CD14-positive monocyte (primary cell): ENCODE data around the gene TMCC1. TPM values are rescaled to one million over a fixed set of nuclear protein-coding genes. Genes with fewer than 3 reads are reported as not detected.
A peak's percentile ranks its signal among the peaks of the same experiment; 100 is the strongest.
"Not testable (repeated sequence)": the region's sequence is repeated elsewhere in the genome, so short reads cannot be mapped to it uniquely, and the experiment has no call there.

Experiments used
- DNase-seq, 3 donors: peaks; one replicate each; pipeline ENCODE4 v3.0.0-alpha.2; 2011 to 2022
- H2AFZ ChIP-seq: 2 replicates; pipeline ENCODE4 v1.6.0; 2012; ENCODE audit warnings: mild to moderate bottlenecking, low read depth, low read length, inconsistent platforms; ENCODE audit not compliant: insufficient read depth, poor library complexity, severe bottlenecking
- H3K27ac ChIP-seq, 2 donors: 1 replicate in 1 of 2; 2 replicates in 1 of 2; pipeline ENCODE4 v1.5.1; 2012 to 2013; ENCODE audit warnings: low read length in 2 of 2, control low read depth in 1 of 2, inconsistent platforms in 1 of 2, low read depth in 1 of 2, mild to moderate bottlenecking in 1 of 2
- H3K27me3 ChIP-seq, 2 donors: one replicate each; pipeline versions ENCODE4 v1.6.0 to v1.6.1; 2011 to 2013; ENCODE audit warnings: low read length in 2 of 2; ENCODE audit not compliant: control insufficient read depth in 2 of 2, insufficient read depth in 2 of 2
- H3K36me3 ChIP-seq, 2 donors: replicated peaks in 1 of 2; 1 replicate in 1 of 2; 2 replicates in 1 of 2; pipeline versions ENCODE4 v1.5.1 to v1.6.1; 2012 to 2013; ENCODE audit warnings: low read length in 2 of 2, control low read depth in 1 of 2, inconsistent platforms in 1 of 2, mild to moderate bottlenecking in 1 of 2; ENCODE audit not compliant: insufficient read depth in 2 of 2, control insufficient read depth in 1 of 2
- H3K4me1 ChIP-seq, 2 donors: 1 replicate in 1 of 2; 2 replicates in 1 of 2; pipeline versions ENCODE4 v1.5.1 to v1.6.1; 2012 to 2013; ENCODE audit warnings: low read length in 2 of 2, control low read depth in 1 of 2, inconsistent platforms in 1 of 2, mild to moderate bottlenecking in 1 of 2, moderate library complexity in 1 of 2; ENCODE audit not compliant: insufficient read depth in 2 of 2, control insufficient read depth in 1 of 2
- H3K4me2 ChIP-seq: replicated peaks from 2 replicates; pipeline ENCODE3; 2012; ENCODE audit warnings: low read length, moderate library complexity, mild to moderate bottlenecking; ENCODE audit not compliant: poor library complexity, severe bottlenecking; ENCODE audit errors: extremely low read depth
- H3K4me3 ChIP-seq, 3 experiments: fragments of 200-600 bp in 1 of 3; sonication (generic) in 1 of 3; replicated peaks in 1 of 3; 1 replicate in 2 of 3; 2 replicates in 1 of 3; pipeline ENCODE4 v1.5.1; 2011 to 2013; ENCODE audit warnings: low read length in 3 of 3, mild to moderate bottlenecking in 3 of 3, control low read depth in 2 of 3, low read depth in 2 of 3, inconsistent platforms in 1 of 3, moderate library complexity in 1 of 3
- H3K79me2 ChIP-seq: 2 replicates; pipeline ENCODE4 v1.6.0; 2012; ENCODE audit warnings: mild to moderate bottlenecking, control low read depth, inconsistent platforms, low read length, moderate library complexity; ENCODE audit not compliant: insufficient read depth
- H3K9ac ChIP-seq: 2 replicates; pipeline ENCODE4 v1.6.0; 2017; ENCODE audit warnings: low read length, mild to moderate bottlenecking; ENCODE audit not compliant: insufficient read depth, poor library complexity, severe bottlenecking
- H3K9me3 ChIP-seq, 2 donors: replicated peaks in 1 of 2; 1 replicate in 1 of 2; 2 replicates in 1 of 2; pipeline versions ENCODE4 v1.5.1 to v1.6.1; 2012 to 2013; ENCODE audit warnings: low read length in 2 of 2, control low read depth in 1 of 2; ENCODE audit not compliant: control insufficient read depth in 1 of 2, insufficient read depth in 1 of 2
- H4K20me1 ChIP-seq: 2 replicates; pipeline ENCODE4 v1.6.0; 2012; ENCODE audit warnings: mild to moderate bottlenecking, low read length, control low read depth, moderate library complexity; ENCODE audit not compliant: insufficient read depth
- H3K27ac Mint-ChIP-seq, 7 donors: one replicate each; pipeline ENCODE4 v1.8.0; 2020; ENCODE audit warnings: mild to moderate bottlenecking in 7 of 7, mixed read lengths in 7 of 7, moderate library complexity in 6 of 7, inconsistent platforms in 2 of 7
- H3K27me3 Mint-ChIP-seq, 3 donors: one replicate each; pipeline ENCODE4 v1.8.0; 2021 to 2022; ENCODE audit warnings: low read depth in 3 of 3, mild to moderate bottlenecking in 3 of 3, mixed read lengths in 3 of 3, moderate library complexity in 3 of 3, inconsistent platforms in 1 of 3
- H3K36me3 Mint-ChIP-seq, 2 donors: one replicate each; pipeline ENCODE4 v1.8.0; 2020; ENCODE audit warnings: mixed read lengths in 2 of 2, inconsistent platforms in 1 of 2, mild to moderate bottlenecking in 1 of 2
- H3K4me1 Mint-ChIP-seq: one replicate; pipeline ENCODE4 v1.8.0; 2020; ENCODE audit warnings: mild to moderate bottlenecking, mixed read lengths
- H3K4me3 Mint-ChIP-seq, 2 donors: one replicate each; pipeline ENCODE4 v1.8.0; 2020; ENCODE audit warnings: mild to moderate bottlenecking in 2 of 2, mixed read lengths in 2 of 2, moderate library complexity in 1 of 2
- H3K9me3 Mint-ChIP-seq, 7 donors: one replicate each; pipeline ENCODE4 v1.8.0; 2020 to 2022; ENCODE audit warnings: mixed read lengths in 7 of 7, mild to moderate bottlenecking in 6 of 7, moderate library complexity in 6 of 7, inconsistent platforms in 2 of 7
- WGBS: methylation state at CpG from one replicate; pipeline ENCODE4 v1.1.5; 2013; ENCODE audit warnings: missing lambda C conversion rate; ENCODE audit not compliant: insufficient coverage; 5-methylcytosine and 5-hydroxymethylcytosine counted together
- intact Hi-C, 2 donors: fragments of 100-400 bp; cut with micrococcal nuclease; formaldehyde crosslinking; loops; one replicate each; pipeline versions ENCODE4 v1.15.0 to v1.15.1; 2023
- polyA plus RNA-seq, 3 donors: library from polyadenylated mRNA; depleted of rRNA in 1 of 3; unstranded in 2 of 3; stranded (reverse) in 1 of 3; fragments of 300-500 nt in 2 of 3; fragments of >200 nt in 1 of 3; fragmentation: Illumina TruSeq in 2 of 3; gene quantifications; 1 replicate in 2 of 3; 2 replicates in 1 of 3; pipeline ENCODE4 v1.2.3, GENCODE V29; 2012 to 2021
- TF ChIP-seq, protein P1 (sequence below): fragments of 200-600 bp; IDR thresholded peaks from one replicate; pipeline ENCODE4 v1.8.0; 2022; ENCODE audit warnings: antibody characterized with exemption, mild to moderate bottlenecking

Gene TMCC1
- polyA plus RNA-seq, 3 donors, result 5.0 to 10.2 (median 5.0) TPM

DNA sequence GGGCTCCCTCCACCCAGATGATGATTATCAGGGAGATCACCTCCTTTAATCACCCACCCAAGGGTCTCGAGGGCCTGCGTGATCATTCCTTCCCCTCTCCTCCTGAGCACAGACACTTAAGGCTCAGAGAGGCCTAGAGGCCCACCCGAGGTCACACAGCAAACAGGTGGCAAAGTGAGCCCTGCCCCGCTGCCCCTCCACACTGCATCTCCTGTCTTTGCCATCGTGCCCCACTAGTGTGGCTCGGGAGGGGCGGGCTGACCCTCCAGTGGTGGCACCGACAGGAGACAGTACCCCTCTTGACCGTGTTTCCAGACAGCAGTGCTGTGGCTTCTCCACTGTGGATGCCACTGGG lies 282.1 kb downstream of the TMCC1 start:
- TF ChIP-seq, protein P1, sequence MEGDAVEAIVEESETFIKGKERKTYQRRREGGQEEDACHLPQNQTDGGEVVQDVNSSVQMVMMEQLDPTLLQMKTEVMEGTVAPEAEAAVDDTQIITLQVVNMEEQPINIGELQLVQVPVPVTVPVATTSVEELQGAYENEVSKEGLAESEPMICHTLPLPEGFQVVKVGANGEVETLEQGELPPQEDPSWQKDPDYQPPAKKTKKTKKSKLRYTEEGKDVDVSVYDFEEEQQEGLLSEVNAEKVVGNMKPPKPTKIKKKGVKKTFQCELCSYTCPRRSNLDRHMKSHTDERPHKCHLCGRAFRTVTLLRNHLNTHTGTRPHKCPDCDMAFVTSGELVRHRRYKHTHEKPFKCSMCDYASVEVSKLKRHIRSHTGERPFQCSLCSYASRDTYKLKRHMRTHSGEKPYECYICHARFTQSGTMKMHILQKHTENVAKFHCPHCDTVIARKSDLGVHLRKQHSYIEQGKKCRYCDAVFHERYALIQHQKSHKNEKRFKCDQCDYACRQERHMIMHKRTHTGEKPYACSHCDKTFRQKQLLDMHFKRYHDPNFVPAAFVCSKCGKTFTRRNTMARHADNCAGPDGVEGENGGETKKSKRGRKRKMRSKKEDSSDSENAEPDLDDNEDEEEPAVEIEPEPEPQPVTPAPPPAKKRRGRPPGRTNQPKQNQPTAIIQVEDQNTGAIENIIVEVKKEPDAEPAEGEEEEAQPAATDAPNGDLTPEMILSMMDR, result no peak
- H3K9me3 ChIP-seq, result no peaks in the 10 kb centered on the region
- Mint-ChIP-seq H3K27me3 (peaks cover 9 to 22% (median 11%) of the 10 kb centered on the region in 3 donors), H3K36me3 (no peaks in the 10 kb centered on the region), H3K9me3 (no peaks in the 10 kb centered on the region), H3K4me1 (peaks cover 57% of the 10 kb centered on the region), H3K27ac (no peak overlapping the region), H3K4me3 (no peak overlapping the region)
- no peak for DNase-seq
- H4K20me1 ChIP-seq, result no peaks in the 10 kb centered on the region
- H2AFZ ChIP-seq, result peak overlapping the region; percentile 47
- 85% methylated on average over 7 of the region's 9 CpGs for WGBS
- no peaks in the 10 kb centered on the region for H3K36me3 ChIP-seq
- intact Hi-C loops, result no loop called here
- H3K4me1 ChIP-seq, result peaks cover 59 to 70% of the 10 kb centered on the region in 2 donors
- peaks cover 0 to 9% of the 10 kb centered on the region in 2 donors for H3K27me3 ChIP-seq
- H3K27ac ChIP-seq, result no peak overlapping the region
- no peaks in the 10 kb centered on the region for H3K79me2 ChIP-seq
- no peak overlapping the region for H3K4me2 ChIP-seq
- no peak overlapping the region for H3K4me3 ChIP-seq
- no peak overlapping the region for H3K9ac ChIP-seq

DNA sequence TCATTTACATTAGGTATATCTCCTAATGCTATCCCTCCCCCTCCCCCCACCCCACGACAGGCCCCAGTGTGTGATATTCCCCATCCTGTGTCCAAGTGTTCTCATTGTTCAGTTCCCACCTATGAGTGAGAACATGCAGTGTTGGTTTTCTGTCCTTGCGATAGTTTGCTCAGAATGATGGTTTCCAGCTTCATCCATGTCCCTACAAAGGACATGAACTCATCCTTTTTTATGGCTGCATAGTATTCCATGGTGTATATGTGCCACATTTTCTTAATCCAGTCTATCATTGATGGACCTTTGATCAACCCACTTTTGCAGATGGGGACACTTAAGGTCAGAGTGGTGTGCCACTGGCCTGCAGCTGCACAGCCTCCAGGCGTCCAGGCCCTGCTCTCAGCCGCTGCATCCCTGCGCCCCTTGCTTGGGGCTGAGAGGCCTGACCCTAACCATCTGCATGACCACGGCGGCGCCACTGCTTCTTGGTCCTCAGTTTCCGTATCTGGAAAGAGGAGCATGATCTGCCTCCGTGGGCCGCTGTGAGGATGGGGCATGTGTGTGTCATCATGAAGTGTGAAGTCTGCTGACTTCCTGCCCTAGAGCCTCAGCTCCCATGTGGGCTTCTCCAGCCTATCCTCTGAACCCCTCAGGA lies 282.6 kb downstream of the TMCC1 start:
- H3K36me3 ChIP-seq, H4K20me1 ChIP-seq, H3K79me2 ChIP-seq, H3K36me3 Mint-ChIP-seq, H3K9ac ChIP-seq, H3K4me3 Mint-ChIP-seq, H3K27ac ChIP-seq, H3K4me3 ChIP-seq, H3K4me2 ChIP-seq, H3K9me3 ChIP-seq, H3K27me3 ChIP-seq, H3K9me3 Mint-ChIP-seq, H3K27ac Mint-ChIP-seq, DNase-seq, intact Hi-C loops, H2AFZ ChIP-seq: not testable (repeated sequence)
- Mint-ChIP-seq H3K4me1 (peaks cover 52% of the 10 kb centered on the region), H3K27me3 (peaks cover 9 to 22% (median 11%) of the 10 kb centered on the region in 3 donors)
- WGBS, result 89% methylated on average over 6 of the region's 11 CpGs
- H3K4me1 ChIP-seq, result peaks cover 54 to 68% of the 10 kb centered on the region in 2 donors
